Stimulated activated CD4-positive, alpha-beta T cell treated with anti-CD3 and anti-CD28 coated beads, Interleukin-1b, Interleukin-23, amount 100 ng/mL, for 1 hour (primary cell): Measurements from ENCODE around the gene KRIT1.
"Not testable (repeated sequence)": the region's sequence is repeated elsewhere in the genome, so short reads cannot be mapped to it uniquely, and the experiment has no call there.

Experiments
- DNase-seq, 2 donors: peaks; one replicate each; pipeline ENCODE4 v3.0.0-alpha.2; 2020; ENCODE audit warnings: low read depth in 2 of 2

Gene KRIT1

GRCh38 chr7:92250603-92251002 lies 4.9 kb upstream of the KRIT1 start:
- no peak for DNase-seq

DNA sequence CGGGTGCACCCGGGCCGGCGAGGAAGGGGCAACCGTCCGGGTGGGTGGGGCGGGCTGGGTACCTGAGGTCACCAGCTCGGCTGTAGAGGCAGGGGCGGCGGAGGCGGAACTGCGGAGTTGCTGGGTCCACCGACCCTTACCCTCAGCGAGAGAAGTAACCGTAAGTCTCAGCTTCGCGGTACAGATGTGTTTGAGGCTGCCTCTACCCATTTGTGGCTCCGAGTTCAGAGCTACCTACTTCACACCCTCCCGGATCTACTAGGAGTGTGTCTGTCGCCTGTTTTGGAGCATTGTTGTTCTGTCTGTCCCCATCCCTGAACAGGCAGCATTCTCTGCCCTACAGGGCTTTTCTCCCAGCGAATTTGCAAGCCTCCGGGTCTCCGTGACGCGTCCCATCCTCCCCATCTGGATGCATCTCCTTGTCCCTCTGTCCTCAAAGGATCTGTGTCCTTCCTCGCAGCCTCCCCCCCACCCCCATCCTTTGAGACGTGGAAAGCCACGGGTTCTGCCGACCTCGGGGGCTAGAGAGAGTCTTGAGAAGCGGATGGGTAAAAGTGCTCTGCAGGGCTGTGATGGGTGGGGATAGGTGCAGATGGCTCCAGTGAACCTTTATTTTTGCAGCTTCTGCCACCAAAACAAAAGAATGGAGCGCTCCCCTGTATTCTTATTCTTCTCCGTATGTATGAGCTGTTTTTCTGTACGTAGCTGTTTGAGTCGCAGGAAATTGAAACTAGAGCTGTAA lies 817 bp upstream of the KRIT1 start:
- no peak for DNase-seq

DNA sequence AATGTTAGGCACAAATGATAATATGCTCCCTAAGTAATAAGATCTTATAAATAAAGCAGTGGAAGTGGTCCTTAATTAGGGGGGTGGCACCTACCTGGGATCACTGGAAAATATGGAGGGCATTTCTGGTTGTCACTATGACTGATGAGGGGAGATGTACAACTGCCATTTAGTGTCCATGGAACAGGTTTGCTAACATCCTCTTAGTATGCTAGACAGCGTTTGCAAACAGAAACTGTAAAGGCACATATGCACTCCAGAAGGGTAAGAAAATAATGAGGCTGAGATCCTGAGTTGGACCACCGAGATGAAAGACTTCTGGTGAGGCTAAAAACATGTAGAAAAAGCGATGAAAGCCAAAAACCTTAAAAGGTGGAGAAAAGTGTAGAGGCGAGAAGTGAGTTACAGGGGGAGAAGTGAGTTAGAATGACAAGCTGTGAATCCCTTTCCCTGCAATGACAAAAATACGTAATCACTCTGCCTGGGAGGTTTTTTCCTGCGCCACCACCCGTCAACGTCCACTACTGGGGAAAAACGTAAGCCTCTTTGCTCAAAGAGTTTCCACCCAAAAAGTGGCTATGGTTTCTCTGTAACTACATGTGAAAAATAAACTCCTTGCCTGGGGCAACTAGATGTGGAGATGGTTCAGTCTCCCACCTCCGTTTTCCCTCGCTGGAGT lies 767 bp downstream of the KRIT1 start:
- no peak for DNase-seq

GRCh38 chr7:92242972-92243371 lies 2.7 kb downstream of the KRIT1 start:
- DNase-seq: no peak

- DNase-seq: no peak
These were observed 15.2 kb downstream of the KRIT1 start for GRCh38 chr7:92230547-92230946.

GRCh38 chr7:92228742-92229141 lies 17.0 kb downstream of the KRIT1 start:
- no peak for DNase-seq

DNA sequence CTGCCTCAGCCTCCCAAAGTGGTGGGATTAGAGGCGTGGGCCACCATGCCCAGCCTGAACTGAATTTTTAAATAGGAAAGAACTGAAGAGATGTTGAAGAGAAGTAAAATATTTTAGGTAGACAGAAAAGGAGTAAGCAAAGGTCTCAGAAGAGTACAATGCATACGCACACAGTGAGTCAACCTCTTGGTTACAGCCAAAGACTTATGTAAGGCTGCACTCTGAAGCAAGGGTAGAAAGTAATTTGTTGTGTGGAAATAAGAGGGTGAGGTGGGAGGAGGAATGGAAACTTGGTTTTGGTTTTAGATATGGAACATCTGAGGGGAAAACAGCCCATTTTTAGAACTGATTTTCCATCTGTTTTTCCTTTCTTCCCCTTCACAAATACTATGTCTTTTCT lies 17.6 kb downstream of the KRIT1 start:
- no peak for DNase-seq

DNA sequence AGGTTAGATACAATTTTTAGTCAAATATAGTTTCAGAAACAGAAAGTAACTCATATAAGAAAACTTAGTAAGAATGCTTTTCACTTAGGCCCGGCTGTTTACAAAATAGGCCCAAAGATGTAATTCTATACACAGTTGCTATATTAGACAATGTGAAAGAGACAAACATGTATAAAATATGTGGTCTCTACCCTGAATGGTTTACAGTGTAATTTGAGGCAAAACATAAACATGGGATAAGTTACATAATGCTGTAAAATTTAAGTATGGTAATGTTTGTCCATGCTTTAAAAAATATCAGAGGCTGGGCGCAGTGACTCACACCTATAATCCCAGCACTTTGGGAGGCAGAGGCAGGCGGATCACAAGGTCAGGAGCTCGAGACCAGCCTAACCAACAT lies 18.7 kb downstream of the KRIT1 start:
- no peak for DNase-seq

DNA sequence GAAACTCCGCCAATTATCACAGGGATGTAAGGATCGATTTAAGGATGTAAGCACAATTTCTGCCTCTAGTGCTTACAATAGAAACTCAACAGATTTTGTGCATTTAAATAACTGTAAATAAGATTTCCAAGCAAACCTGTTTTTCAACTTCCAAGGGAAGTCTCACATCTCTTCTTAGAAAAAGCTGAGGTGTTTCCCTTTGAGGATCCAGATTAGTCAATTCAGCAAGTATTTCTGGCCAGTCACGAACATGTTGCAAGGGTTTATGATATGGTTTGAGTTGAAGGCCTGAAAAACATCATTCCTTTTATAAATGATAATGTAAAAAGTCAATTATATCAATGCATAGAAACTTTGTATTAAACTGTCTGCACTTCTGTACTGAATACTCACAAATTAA lies 23.9 kb downstream of the KRIT1 start:
- DNase-seq: no peak

- DNase-seq: no peak
These were observed 39.0 kb downstream of the KRIT1 start for GRCh38 chr7:92206672-92207071.

DNA sequence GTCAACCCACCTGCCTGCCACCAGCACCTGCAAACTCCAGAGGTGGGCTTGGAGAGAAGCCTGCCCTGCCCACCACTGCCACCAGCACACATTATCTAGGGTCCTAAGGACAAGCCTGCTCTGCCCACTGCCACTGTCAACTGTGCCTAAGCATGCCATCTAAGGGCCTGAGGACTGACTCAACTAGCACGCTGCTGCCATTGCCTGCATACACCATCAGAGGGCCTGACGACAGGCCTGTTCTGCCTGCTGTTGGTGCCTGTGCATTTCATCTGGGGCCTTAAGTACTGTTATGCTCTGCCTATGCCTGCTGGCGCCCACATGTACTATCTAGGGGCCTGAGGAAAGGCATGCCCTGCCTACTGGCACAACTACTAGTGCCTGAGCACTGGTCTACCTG lies 39.7 kb downstream of the KRIT1 start:
- no peak for DNase-seq

- DNase-seq: no peak
These were observed 44.9 kb downstream of the KRIT1 start for GRCh38 chr7:92200791-92201190.

DNA sequence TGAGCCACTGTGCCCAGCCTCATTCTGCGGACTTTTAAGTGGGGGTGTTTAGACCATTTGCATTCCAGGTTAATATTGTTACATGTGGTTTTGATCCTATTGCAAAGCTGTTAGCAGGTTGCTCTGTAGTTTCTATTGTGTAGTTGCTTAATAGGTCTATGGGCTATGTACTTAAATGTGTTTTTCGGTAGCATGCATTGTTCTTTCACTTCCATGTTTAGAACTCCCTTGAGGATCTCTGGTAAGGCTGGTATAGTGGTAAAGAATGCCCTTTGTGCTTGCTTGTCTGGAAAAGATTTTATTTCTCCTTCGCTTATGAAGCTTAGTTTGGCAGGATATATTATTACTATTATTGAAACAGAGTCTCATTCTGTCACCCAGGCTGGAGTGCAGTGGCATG lies 53.4 kb downstream of the KRIT1 start:
- no peak for DNase-seq

- DNase-seq: not testable (repeated sequence)
These were observed 56.5 kb downstream of the KRIT1 start for GRCh38 chr7:92189246-92189645.

DNA sequence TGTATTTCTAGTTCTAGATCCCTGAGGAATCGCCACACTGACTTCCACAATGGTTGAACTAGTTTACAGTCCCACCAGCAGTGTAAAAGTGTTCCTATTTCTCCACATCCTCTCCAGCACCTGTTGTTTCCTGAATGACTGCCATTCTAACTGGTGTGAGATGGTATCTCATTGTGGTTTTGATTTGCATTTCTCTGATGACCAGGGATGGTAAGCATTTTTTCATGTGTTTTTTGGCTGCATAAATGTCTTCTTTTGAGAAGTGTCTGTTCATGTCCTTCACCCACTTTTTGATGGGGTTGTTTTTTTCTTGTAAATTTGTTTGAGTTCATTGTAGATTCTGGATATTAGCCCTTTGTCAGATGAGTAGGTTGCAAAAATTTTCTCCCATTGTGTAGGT lies 61.4 kb downstream of the KRIT1 start:
- not testable (repeated sequence) for DNase-seq

GRCh38 chr7:92178928-92179924 lies 66.5 kb downstream of the KRIT1 start, which contains the start of gene LRRD1:
LRRD1 (minus strand) TSS chr7:92179142; CDS start chr7:92165202, 13,940 bp downstream.
- peak; percentile 76 to 85 for DNase-seq

GRCh38 chr7:92177362-92177761 lies 68.4 kb downstream of the KRIT1 start:
- DNase-seq: no peak

DNA sequence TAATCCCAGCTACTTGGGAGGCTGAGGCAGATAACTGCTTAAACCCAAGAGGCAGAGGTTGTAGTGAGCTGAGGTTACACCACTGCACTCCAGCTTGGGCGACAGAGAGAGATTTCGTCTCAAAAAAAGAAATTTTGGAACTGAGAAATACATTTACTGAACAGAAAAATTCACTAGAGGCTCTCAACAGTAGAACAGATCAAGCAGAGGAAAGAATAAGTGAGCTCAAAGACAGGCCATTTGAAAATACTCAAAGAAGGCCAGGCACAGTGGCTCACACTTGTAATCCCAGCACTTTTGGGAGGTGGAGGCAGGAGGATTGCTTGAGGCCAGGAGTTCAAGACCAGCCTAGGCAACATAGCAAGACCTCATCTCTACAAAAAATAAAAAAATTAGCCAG lies 76.2 kb downstream of the KRIT1 start:
- not testable (repeated sequence) for DNase-seq

DNA sequence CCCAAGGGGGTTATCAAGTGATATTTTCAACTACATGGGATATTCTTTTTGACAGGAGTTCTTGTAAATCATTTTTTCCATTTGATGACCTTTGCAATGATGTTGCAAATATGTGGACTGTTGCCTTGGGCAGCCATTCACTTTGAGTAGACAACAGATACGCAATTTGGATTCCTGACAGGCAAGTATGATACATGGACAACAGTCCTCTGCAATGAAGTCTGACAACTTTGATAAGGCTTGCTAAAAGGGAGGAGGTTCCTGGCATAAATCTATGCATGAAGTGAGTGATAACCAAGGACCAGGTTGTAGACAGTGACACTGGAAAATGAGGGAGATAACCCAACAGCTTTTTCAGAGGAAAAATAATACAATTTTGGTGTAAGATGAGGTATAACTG lies 84.4 kb downstream of the KRIT1 start:
- no peak for DNase-seq

GRCh38 chr7:92158660-92159575 lies 86.8 kb downstream of the KRIT1 start:
- DNase-seq: no peak

DNA sequence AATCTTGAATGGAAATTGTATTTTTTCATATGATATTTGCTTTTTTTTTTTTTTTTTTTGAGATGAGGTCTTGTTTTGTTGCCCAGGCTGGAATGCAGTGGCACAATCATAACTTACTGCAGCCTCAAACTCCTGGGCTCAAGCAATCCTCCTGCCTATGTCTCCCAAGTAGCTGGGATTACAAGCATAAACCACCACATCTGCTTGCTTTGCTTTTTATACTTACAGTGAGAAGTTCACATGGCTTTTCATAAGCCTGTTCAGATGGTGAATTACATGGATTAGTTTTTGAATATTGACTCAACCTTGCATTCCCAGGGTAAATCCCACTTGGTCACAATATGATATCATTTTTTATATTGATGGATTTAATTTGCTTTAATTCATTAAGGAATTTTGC lies 88.7 kb downstream of the KRIT1 start:
- no peak for DNase-seq
